Epithelial cell of proximal tubule (primary cell): ENCODE measurements around the gene AGK. TPM values are rescaled to one million over a fixed set of nuclear protein-coding genes. Genes with fewer than 3 reads are reported as not detected.

ENCODE experiments used
- DNase-seq: peaks from one replicate; pipeline ENCODE4 v3.0.0-alpha.2; 2011; ENCODE audit warnings: low read depth
- H3K4me3 ChIP-seq: 2 replicates; pipeline ENCODE4 v1.5.1; 2011; ENCODE audit warnings: low read depth, mild to moderate bottlenecking, low read length
- CTCF ChIP-seq: conservative IDR thresholded peaks from 2 replicates; pipeline ENCODE4 v1.5.1; 2012; ENCODE audit warnings: low read depth, mild to moderate bottlenecking, low read length
- total RNA-seq: library from RNA; depleted of rRNA; stranded (reverse); fragments of >200 nt; gene quantifications from 2 replicates; pipeline ENCODE4 v1.2.3, GENCODE V29; 2015

AGK gene
- total RNA-seq, 1 donor from 2014 or later, result 28.4 TPM

- DNase-seq, result no peak
- TF ChIP-seq CTCF, result no peak
- H3K4me3 ChIP-seq, result no peak overlapping the region
Measured at GRCh38 chr7:141562972-141563371, 11.8 kb downstream of the AGK start.

- no peak for DNase-seq
- no peak overlapping the region for H3K4me3 ChIP-seq
- TF ChIP-seq CTCF, result no peak
Measured at GRCh38 chr7:141563956-141564623, 12.9 kb downstream of the AGK start.

GRCh38 chr7:141567432-141567831, 16.2 kb downstream of the AGK start:
- no peak overlapping the region for H3K4me3 ChIP-seq
- TF ChIP-seq CTCF, result no peak
- no peak for DNase-seq

- DNase-seq, result no peak
- no peak overlapping the region for H3K4me3 ChIP-seq
- no peak for TF ChIP-seq CTCF
Measured at GRCh38 chr7:141568227-141568626, 17.0 kb downstream of the AGK start.

- DNase-seq, result no peak
- TF ChIP-seq CTCF, result no peak
- H3K4me3 ChIP-seq, result no peak overlapping the region
Measured at GRCh38 chr7:141571059-141571458, 19.8 kb downstream of the AGK start.

- no peak for TF ChIP-seq CTCF
- H3K4me3 ChIP-seq, result no peak overlapping the region
- no peak for DNase-seq
Measured at GRCh38 chr7:141572175-141572574, 21.0 kb downstream of the AGK start.

GRCh38 chr7:141573511-141573910, 22.3 kb downstream of the AGK start:
- no peak overlapping the region for H3K4me3 ChIP-seq
- no peak for DNase-seq
- TF ChIP-seq CTCF, result no peak
